Kidney (tissue), 14 donors: Measurements from ENCODE around the gene PEF1. TPM values are rescaled to one million over a fixed set of nuclear protein-coding genes. Genes with fewer than 3 reads are reported as not detected.

Source experiments
- DNase-seq, 5 donors: peaks; one replicate each; pipeline ENCODE4 v3.0.0-alpha.2; 2013 to 2020
- FAIRE-seq: peaks from 2 replicates; lab custom pipeline; 2012; peaks lifted over from hg19 to GRCh38; lab: Jason Lieb, UNC
- H3K27ac ChIP-seq, 2 donors: one replicate each; pipeline ENCODE4 v1.7.0; 2013; ENCODE audit warnings: low read depth in 2 of 2, low read length in 2 of 2, inconsistent platforms in 1 of 2
- H3K27me3 ChIP-seq: one replicate; pipeline ENCODE4 v1.7.1; 2013; ENCODE audit warnings: low read length, inconsistent platforms; ENCODE audit not compliant: control insufficient read depth, insufficient read depth
- H3K36me3 ChIP-seq, 3 donors: one replicate each; pipeline versions ENCODE4 v1.7.0 to v1.7.1; 2013; ENCODE audit warnings: low read length in 3 of 3, control low read depth in 1 of 3, inconsistent platforms in 1 of 3; ENCODE audit not compliant: insufficient read depth in 3 of 3, control insufficient read depth in 2 of 3
- H3K4me1 ChIP-seq, 3 donors: one replicate each; pipeline versions ENCODE4 v1.7.0 to v1.7.1; 2013; ENCODE audit warnings: low read length in 3 of 3, inconsistent platforms in 1 of 3, low read depth in 1 of 3; ENCODE audit not compliant: control insufficient read depth in 2 of 3, insufficient read depth in 2 of 3
- H3K4me3 ChIP-seq, 3 donors: one replicate each; pipeline versions ENCODE4 v1.7.0 to v1.8.1; 2013; ENCODE audit warnings: low read length in 3 of 3, control low read depth in 1 of 3, inconsistent platforms in 1 of 3
- H3K9ac ChIP-seq, 3 donors: one replicate each; pipeline versions ENCODE4 v1.7.0 to v1.7.1; 2013; ENCODE audit warnings: low read length in 3 of 3, control low read depth in 1 of 3, inconsistent platforms in 1 of 3
- H3K9me3 ChIP-seq, 3 donors: one replicate each; pipeline versions ENCODE4 v1.7.0 to v1.7.1; 2013; ENCODE audit warnings: low read length in 3 of 3, control low read depth in 1 of 3, inconsistent platforms in 1 of 3; ENCODE audit not compliant: control insufficient read depth in 2 of 3, insufficient read depth in 1 of 3
- intact Hi-C: fragments of 100-400 bp; cut with DNase I; formaldehyde crosslinking; loops from one replicate; pipeline ENCODE4 v1.11.1; 2022
- polyA plus RNA-seq: library from polyadenylated mRNA; stranded (reverse); fragments of 350-450 nt; fragmentation: Illumina TruSeq; extraction: RNeasy Lipid Tissue Mini Kit (QIAGEN cat#74804); gene quantifications from one replicate; pipeline ENCODE4 v1.2.3, GENCODE V29; 2014; ENCODE audit warnings: low read depth, low replicate concordance; ENCODE audit not compliant: insufficient read depth
- total RNA-seq: library from RNA; stranded (reverse); fragmentation: NEBNext Ultra II Directional; extraction: Animal tissue kit (Norgen Biotek cat#: 25700); gene quantifications from one replicate; pipeline ENCODE4 v1.2.1, GENCODE V29; 2021
- TF ChIP-seq, protein P1 (sequence below): IDR thresholded peaks from 3 replicates; pipeline ENCODE4 v1.5.1; 2012; ENCODE audit warnings: mild to moderate bottlenecking, moderate library complexity, borderline replicate concordance; ENCODE audit not compliant: insufficient read depth; ENCODE audit errors: extremely low read depth
- donor health status: control.
- donor health status: control.
- donor health status: control.
- donor health status: control.
- donor health status: control.
- donor health status: DM: yes; HTN: yes; CAD: no.
- donor health status: Normal renal cell carcinoma (clear cell type).

The PEF1 gene
- total and polyA plus RNA-seq, 2 donors from 2014 or later = 69.0 to 120 TPM

DNA sequence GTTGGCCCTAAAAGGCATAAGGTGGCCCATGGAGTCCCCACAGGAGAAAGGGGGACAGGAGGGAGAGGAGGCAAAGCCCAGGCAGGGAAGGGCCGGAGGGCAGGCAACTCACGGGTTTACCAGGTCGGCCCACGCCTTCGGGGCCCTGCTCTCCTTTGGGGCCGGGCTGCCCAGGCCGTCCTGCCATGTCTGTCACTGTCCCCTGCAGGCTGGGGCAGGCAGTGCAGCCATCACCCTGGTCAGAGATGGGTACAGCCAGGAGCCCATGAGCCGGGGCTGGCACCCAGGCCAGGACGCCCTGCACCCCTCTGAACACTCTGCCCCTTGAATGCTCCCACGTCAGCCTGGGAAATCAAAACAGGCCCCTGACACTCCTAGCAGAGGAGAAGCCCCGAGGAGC is 39.3 kb upstream of the PEF1 start:
- no peak for FAIRE-seq
- no peak for DNase-seq

DNA sequence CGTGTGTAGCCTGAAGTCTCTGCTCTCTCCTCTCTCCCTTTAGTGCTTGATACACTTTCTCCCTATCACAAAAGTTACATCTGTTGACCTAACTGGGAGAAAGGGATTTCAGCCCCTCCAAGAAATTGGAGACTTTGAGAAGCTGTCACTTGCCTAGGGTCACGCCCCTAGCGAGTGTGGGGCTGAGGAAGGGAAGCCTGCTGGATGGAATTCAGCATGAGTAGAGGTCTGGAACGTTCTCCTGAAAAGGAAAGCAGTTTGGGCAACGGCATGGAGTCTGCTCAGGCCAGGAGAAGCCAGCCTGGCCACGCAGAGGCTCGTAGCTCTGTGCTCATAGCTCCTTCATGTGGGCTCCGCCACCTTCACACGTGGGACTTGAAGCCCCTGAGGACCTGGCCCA is 36.7 kb upstream of the PEF1 start:
- intact Hi-C loops = no loop called here
- Histone ChIP-seq H3K4me3 (no peak overlapping the region), H3K27me3 (no peaks in the 10 kb centered on the region), H3K9ac (no peak overlapping the region), H3K4me1 (no peaks in the 10 kb centered on the region), H3K27ac (no peak overlapping the region), H3K9me3 (no peaks in the 10 kb centered on the region), H3K36me3 (no peaks in the 10 kb centered on the region)
- DNase-seq (peak in 1 of 5 donors; percentile 49), FAIRE-seq (no peak)
- TF ChIP-seq, protein P1, sequence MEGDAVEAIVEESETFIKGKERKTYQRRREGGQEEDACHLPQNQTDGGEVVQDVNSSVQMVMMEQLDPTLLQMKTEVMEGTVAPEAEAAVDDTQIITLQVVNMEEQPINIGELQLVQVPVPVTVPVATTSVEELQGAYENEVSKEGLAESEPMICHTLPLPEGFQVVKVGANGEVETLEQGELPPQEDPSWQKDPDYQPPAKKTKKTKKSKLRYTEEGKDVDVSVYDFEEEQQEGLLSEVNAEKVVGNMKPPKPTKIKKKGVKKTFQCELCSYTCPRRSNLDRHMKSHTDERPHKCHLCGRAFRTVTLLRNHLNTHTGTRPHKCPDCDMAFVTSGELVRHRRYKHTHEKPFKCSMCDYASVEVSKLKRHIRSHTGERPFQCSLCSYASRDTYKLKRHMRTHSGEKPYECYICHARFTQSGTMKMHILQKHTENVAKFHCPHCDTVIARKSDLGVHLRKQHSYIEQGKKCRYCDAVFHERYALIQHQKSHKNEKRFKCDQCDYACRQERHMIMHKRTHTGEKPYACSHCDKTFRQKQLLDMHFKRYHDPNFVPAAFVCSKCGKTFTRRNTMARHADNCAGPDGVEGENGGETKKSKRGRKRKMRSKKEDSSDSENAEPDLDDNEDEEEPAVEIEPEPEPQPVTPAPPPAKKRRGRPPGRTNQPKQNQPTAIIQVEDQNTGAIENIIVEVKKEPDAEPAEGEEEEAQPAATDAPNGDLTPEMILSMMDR = no peak

More for the DNA sequence above, 39.3 kb upstream of the PEF1 start:
- Histone ChIP-seq H3K27ac (no peak overlapping the region), H3K9me3 (no peaks in the 10 kb centered on the region), H3K36me3 (no peaks in the 10 kb centered on the region), H3K9ac (no peak overlapping the region), H3K4me3 (no peak overlapping the region), H3K27me3 (no peaks in the 10 kb centered on the region), H3K4me1 (no peaks in the 10 kb centered on the region)
- TF ChIP-seq, protein P1 = peak; percentile 29
- intact Hi-C loops = no loop called here

DNA sequence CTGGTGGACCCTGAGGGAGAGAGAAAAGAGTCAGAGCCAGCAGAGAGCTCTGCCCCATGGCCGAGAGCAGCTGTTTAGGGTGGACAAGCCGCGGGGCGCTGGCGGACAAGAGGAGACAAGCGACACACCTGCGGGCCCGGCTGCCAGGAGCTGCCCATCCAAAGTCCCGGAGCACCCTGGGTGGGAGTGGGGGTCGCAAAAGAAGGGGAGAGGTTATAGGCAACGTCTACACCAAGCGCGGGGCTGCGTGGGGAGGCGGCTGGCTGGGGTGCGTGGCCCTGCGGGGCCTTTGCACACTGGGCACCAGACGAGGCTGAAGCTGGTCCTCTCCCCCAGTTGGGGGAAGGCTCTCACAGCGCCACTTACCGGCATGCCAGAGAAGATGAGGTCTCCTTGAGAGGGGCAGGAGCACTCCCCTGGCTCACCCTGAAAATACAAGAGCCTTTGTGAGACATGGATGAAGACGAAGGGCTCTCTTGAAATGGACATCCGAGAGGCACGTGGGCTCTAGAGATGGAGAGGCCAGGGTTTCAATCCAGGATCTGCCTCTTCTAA is 35.1 kb upstream of the PEF1 start:
- no peak overlapping the region for H3K4me3 ChIP-seq
- no peak for DNase-seq
- no peak for FAIRE-seq
- intact Hi-C loops = no loop called here
- no peaks in the 10 kb centered on the region for H3K36me3 ChIP-seq
- H3K27ac ChIP-seq = no peak overlapping the region
- no peaks in the 10 kb centered on the region for H3K4me1 ChIP-seq
- H3K9me3 ChIP-seq = no peaks in the 10 kb centered on the region
- H3K27me3 ChIP-seq = no peaks in the 10 kb centered on the region
- TF ChIP-seq, protein P1 = no peak
- H3K9ac ChIP-seq = no peak overlapping the region

DNA sequence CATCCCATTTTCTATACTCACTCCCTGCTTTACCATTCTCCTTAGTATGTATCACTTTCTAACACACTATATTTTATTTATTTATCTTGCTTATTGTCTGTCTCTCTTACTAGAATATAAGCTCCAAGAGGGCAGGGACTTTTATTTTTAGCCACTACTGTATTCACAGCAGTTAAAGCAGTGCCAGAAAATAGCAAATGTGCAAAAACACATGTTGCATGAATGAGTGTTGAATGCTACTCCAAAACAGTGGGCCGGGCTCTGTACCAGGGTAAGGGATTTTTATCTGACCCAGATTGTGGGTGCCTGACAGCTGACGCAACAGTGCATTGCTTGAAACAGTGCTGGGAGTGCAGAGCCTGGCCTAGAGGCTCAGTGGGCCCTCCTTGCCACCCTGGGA is 34.4 kb upstream of the PEF1 start:
- FAIRE-seq (no peak), DNase-seq (no peak)
- TF ChIP-seq, protein P1 = no peak
- intact Hi-C loops = no loop called here
- Histone ChIP-seq H3K27ac (no peak overlapping the region), H3K4me3 (no peak overlapping the region), H3K9me3 (no peaks in the 10 kb centered on the region), H3K36me3 (no peaks in the 10 kb centered on the region), H3K9ac (no peak overlapping the region), H3K27me3 (no peaks in the 10 kb centered on the region), H3K4me1 (no peaks in the 10 kb centered on the region)
